Endothelial cell of umbilical vein (primary cell): ENCODE measurements around the gene ST6GALNAC3. TPM values are rescaled to one million over a fixed set of nuclear protein-coding genes. Genes with fewer than 3 reads are reported as not detected.

Experiments
- BruUV-seq: library from RNA; stranded (reverse); fragments of 400-500 nt; replicated peaks from 2 replicates; lab custom pipeline; 2021; lab: Mats Ljungman, UMichigan
- CTCF ChIA-PET: fragments of 300-600, 350-600 bp; sonication (Branson Sonifier 250); formaldehyde crosslinking; loops from one replicate; lab custom pipeline; 2021; ENCODE audit warnings: antibody characterized with exemption, inconsistent platforms; lab: Charles Lee
- POLR2A ChIA-PET: fragments of 300-600, 350-600 bp; sonication (Branson Sonifier 250); formaldehyde crosslinking; loops from one replicate; lab custom pipeline; 2021; ENCODE audit warnings: antibody characterized with exemption, inconsistent platforms; lab: Charles Lee
- DNase-seq: peaks from one replicate; pipeline ENCODE4 v3.0.0-alpha.2; 2011; ENCODE audit warnings: low read depth, low spot score
- FAIRE-seq: peaks from 2 replicates; lab custom pipeline; 2011; peaks lifted over from hg19 to GRCh38; lab: Jason Lieb, UNC
- H2AFZ ChIP-seq: 2 replicates; pipeline ENCODE4 v1.6.0; 2012; ENCODE audit warnings: low read depth, low read length, control low read depth, inconsistent platforms
- H3K27ac ChIP-seq: 2 replicates; pipeline ENCODE4 v1.5.1; 2011; ENCODE audit warnings: low read depth, mild to moderate bottlenecking, control low read depth, low read length, moderate library complexity; ENCODE audit not compliant: insufficient read depth
- H3K27me3 ChIP-seq, 2 experiments: 2 replicates each; pipeline versions ENCODE4 v1.6.0 to v1.6.1; 2011; ENCODE audit warnings: low read length in 2 of 2, mixed read lengths in 1 of 2; ENCODE audit not compliant: control insufficient read depth in 2 of 2, insufficient read depth in 2 of 2
- H3K36me3 ChIP-seq, 2 experiments: 2 replicates in 1 of 2; 3 replicates in 1 of 2; pipeline ENCODE4 v1.5.1; 2011; ENCODE audit warnings: low read length in 2 of 2, mild to moderate bottlenecking in 1 of 2, moderate library complexity in 1 of 2; ENCODE audit not compliant: control insufficient read depth in 2 of 2, insufficient read depth in 2 of 2; ENCODE audit errors: extremely low read depth in 1 of 2
- H3K4me1 ChIP-seq: 3 replicates; pipeline ENCODE4 v1.5.1; 2011; ENCODE audit warnings: mild to moderate bottlenecking, low read length; ENCODE audit not compliant: control insufficient read depth, insufficient read depth; ENCODE audit errors: extremely low read depth
- H3K4me2 ChIP-seq: 2 replicates; pipeline ENCODE4 v1.6.1; 2011; ENCODE audit warnings: low read length, control low read depth, mixed read lengths; ENCODE audit not compliant: insufficient read depth
- H3K4me3 ChIP-seq, 3 experiments: fragments of 200-600 bp in 1 of 3; sonication (generic), shearing (Covaris generic) in 1 of 3; replicated peaks in 1 of 3; 2 replicates each; pipeline ENCODE4 v1.5.1; 2011 to 2016; ENCODE audit warnings: control low read depth in 3 of 3, low read length in 3 of 3, mild to moderate bottlenecking in 2 of 3, inconsistent platforms in 1 of 3, low read depth in 1 of 3, moderate library complexity in 1 of 3; ENCODE audit not compliant: insufficient read depth in 1 of 3
- H3K79me2 ChIP-seq: 2 replicates; pipeline ENCODE4 v1.6.0; 2012; ENCODE audit warnings: low read length, inconsistent platforms; ENCODE audit not compliant: control insufficient read depth, insufficient read depth
- H3K9ac ChIP-seq: replicated peaks from 2 replicates; pipeline ENCODE3; 2011; ENCODE audit warnings: low read length, control low read depth; ENCODE audit not compliant: insufficient read depth; ENCODE audit errors: extremely low read depth
- H3K9me1 ChIP-seq: replicated peaks from 3 replicates; pipeline ENCODE4 v1.6.0; 2011; ENCODE audit warnings: mild to moderate bottlenecking, low read length; ENCODE audit not compliant: control insufficient read depth, insufficient read depth; ENCODE audit errors: extremely low read depth
- H3K9me3 ChIP-seq: replicated peaks from 2 replicates; pipeline ENCODE4 v1.5.1; 2012; ENCODE audit warnings: low read length, inconsistent platforms; ENCODE audit not compliant: control insufficient read depth, insufficient read depth
- H4K20me1 ChIP-seq: replicated peaks from 2 replicates; pipeline ENCODE3; 2011; ENCODE audit warnings: mild to moderate bottlenecking, low read length; ENCODE audit not compliant: control insufficient read depth, insufficient read depth; ENCODE audit errors: extremely low read depth
- EZH2 ChIP-seq: IDR thresholded peaks from 2 replicates; pipeline ENCODE4 v1.6.1; 2012; ENCODE audit warnings: borderline replicate concordance, low read depth, mild to moderate bottlenecking, moderate library complexity, low read length, inconsistent platforms; ENCODE audit not compliant: severe bottlenecking
- FOS ChIP-seq: IDR thresholded peaks from 2 replicates; pipeline ENCODE4 v1.6.1; 2011; ENCODE audit warnings: mild to moderate bottlenecking, low read length, moderate library complexity, borderline replicate concordance; ENCODE audit not compliant: insufficient read depth
- GATA2 ChIP-seq: IDR thresholded peaks from 2 replicates; pipeline ENCODE4 v1.7.0; 2011; ENCODE audit warnings: low read depth, mild to moderate bottlenecking, moderate library complexity, mixed read lengths, low read length; ENCODE audit not compliant: insufficient read length, insufficient read depth
- MAX ChIP-seq: IDR thresholded peaks from 2 replicates; pipeline ENCODE4 v1.6.1; 2011; ENCODE audit not compliant: insufficient read depth, insufficient read length
- MYC ChIP-seq: IDR thresholded peaks from one replicate; pipeline ENCODE4 v1.6.1; 2011; ENCODE audit warnings: mild to moderate bottlenecking, low read depth, low read length
- POLR2A ChIP-seq: IDR thresholded peaks from 2 replicates; pipeline ENCODE4 v1.6.1; 2012; ENCODE audit warnings: low read depth, mild to moderate bottlenecking, control low read depth, low read length
- POLR2AphosphoS5 ChIP-seq: IDR thresholded peaks from 2 replicates; pipeline ENCODE4 v1.6.1; 2012; ENCODE audit warnings: low read depth, mild to moderate bottlenecking, control low read depth, low read length, moderate library complexity; ENCODE audit not compliant: insufficient read depth
- dilution Hi-C: fragments of 300-500 bp; cut with MboI; formaldehyde crosslinking; loops from one replicate; pipeline ENCODE4 v1.15.0; 2019; ENCODE audit warnings: low sequenced_read_pairs; ENCODE audit not compliant: extremely low pct_ligation_motif_present
- intact Hi-C: fragments of 100-400 bp; cut with micrococcal nuclease; formaldehyde crosslinking; loops from one replicate; pipeline ENCODE4 v1.10.0; 2022
- polyA plus RNA-seq, 4 experiments: library from polyadenylated mRNA; depleted of rRNA in 3 of 4; stranded (reverse) in 3 of 4; unstranded in 1 of 4; fragments of >200 nt; gene quantifications; 2 replicates each; pipeline versions ENCODE4 v1.2.1 to v1.2.3, GENCODE V29; 2011 to 2012; ENCODE audit warnings: missing spikeins in 1 of 4
- total RNA-seq: library from RNA; stranded (reverse); gene quantifications from 2 replicates; pipeline ENCODE4 v1.2.3, GENCODE V29; 2021

Gene ST6GALNAC3
- total and polyA plus RNA-seq, 2 donors (not counting 3 experiments of a cell fraction or from before 2014, with no cell fraction given) = 7.6 to 48.3 TPM

- H3K27ac ChIP-seq = no peak overlapping the region
- no TSS peak for BruUV-seq
- TF ChIP-seq FOS (no peak), MYC (no peak), POLR2A (no peak)
- no peak for DNase-seq
- H3K27me3 ChIP-seq = peaks cover 2 to 5% of the 10 kb centered on the region in 2 experiments
- CTCF ChIA-PET = interaction anchor here (0.8 kb wide), 1 partner anchor 11 kb away, joined by 4 read pairs; no protein-coding TSS in a partner anchor
- no peak overlapping the region for H3K9ac ChIP-seq
- no peaks in the 10 kb centered on the region for H3K79me2 ChIP-seq
- no peak overlapping the region for H3K4me3 ChIP-seq
- dilution Hi-C loops = no loop called here
- no peak overlapping the region for H2AFZ ChIP-seq
- H3K9me1 ChIP-seq = no peaks in the 10 kb centered on the region
- no peaks in the 10 kb centered on the region for H3K36me3 ChIP-seq
- no peaks in the 10 kb centered on the region for H3K4me1 ChIP-seq
- POLR2A ChIA-PET = no interaction called here
- intact Hi-C loops = no loop called here
- H3K4me2 ChIP-seq = no peak overlapping the region
- H4K20me1 ChIP-seq = no peaks in the 10 kb centered on the region
- no peaks in the 10 kb centered on the region for H3K9me3 ChIP-seq
- no peak for FAIRE-seq
These were observed 603.2 kb downstream of the ST6GALNAC3 start for GRCh38 chr1:76677416-76678405.

DNA sequence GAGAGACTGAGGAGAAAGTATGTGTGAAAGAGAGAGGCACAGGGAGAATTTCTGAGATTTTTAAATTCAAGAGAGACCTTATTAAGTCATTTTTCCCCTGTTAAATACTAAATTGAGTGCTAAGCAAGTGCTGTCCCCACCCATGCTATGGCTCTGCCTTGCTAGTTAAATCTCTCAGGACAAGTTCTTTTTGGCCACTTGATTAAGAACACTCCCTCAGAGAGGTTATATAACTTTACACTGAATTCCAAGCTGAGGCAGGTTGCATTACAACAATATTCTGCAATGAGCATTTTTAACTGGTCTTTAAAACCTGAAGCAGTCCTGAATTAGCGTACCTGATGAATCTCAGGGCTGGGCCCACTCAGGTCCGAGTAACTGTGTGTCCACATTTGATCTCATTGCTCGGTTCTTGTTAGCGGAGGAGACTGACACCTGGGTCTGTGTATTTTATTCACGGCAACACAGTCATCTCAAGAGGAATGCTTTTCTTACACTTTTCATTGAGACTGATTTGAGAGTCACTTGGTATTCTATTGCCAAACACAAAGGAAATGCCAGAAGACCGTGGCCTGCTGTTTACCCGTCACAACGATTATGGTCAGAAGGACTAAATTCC is 605.1 kb downstream of the ST6GALNAC3 start:
- TF ChIP-seq POLR2AphosphoS5 = no peak
- TF ChIP-seq MAX = no peak
- TF ChIP-seq GATA2 = no peak
- TF ChIP-seq POLR2A = no peak
- TF ChIP-seq EZH2 = no peak
- Histone ChIP-seq H2AFZ (no peak overlapping the region), H3K4me1 (no peaks in the 10 kb centered on the region), H3K9ac (no peak overlapping the region), H3K36me3 (no peaks in the 10 kb centered on the region), H3K27me3 (peaks cover 2 to 5% of the 10 kb centered on the region in 2 experiments), H4K20me1 (no peaks in the 10 kb centered on the region), H3K79me2 (no peaks in the 10 kb centered on the region), H3K9me3 (no peaks in the 10 kb centered on the region), H3K27ac (no peak overlapping the region), H3K4me2 (no peak overlapping the region), H3K4me3 (no peak overlapping the region), H3K9me1 (no peaks in the 10 kb centered on the region)
- DNase-seq = no peak
- intact Hi-C loops (no loop called here), dilution Hi-C loops (no loop called here)
- BruUV-seq = no TSS peak
- POLR2A ChIA-PET = no interaction called here
- FAIRE-seq = no peak
- CTCF ChIA-PET = no interaction called here
